HepG2 (cell line): ENCODE data around the gene THEM4. TPM values are rescaled to one million over a fixed set of nuclear protein-coding genes. Genes with fewer than 3 reads are reported as not detected.

Experiments
- ATAC-seq: fragments of 200-7000 bp; cut with Tn5 transposase; 3 replicates; pipeline ENCODE4 v1.9.1; 2020; ENCODE audit warnings: mild to moderate bottlenecking, moderate library complexity
- BruUV-seq: library from RNA; stranded (reverse); fragments of 400-500 nt; replicated peaks from 2 replicates; lab custom pipeline; 2021; lab: Mats Ljungman, UMichigan
- CTCF ChIA-PET: fragments of 300-600 bp; formaldehyde crosslinking; extraction: SDS; loops from one replicate; lab custom pipeline; 2021; ENCODE audit warnings: low total read pairs, inconsistent platforms, low intra/inter-chr PET ratio; lab: Yijun Ruan, JAX
- POLR2A ChIA-PET: fragments of 350-600 bp; sonication (Branson Sonifier 250); formaldehyde crosslinking; loops from one replicate; lab custom pipeline; 2020; ENCODE audit warnings: antibody characterized with exemption, inconsistent platforms; lab: Yijun Ruan, JAX
- DNase-seq: peaks from one replicate; pipeline ENCODE4 v3.0.0-alpha.2; 2015; ENCODE audit warnings: low spot score
- FAIRE-seq: peaks from 3 replicates; lab custom pipeline; 2011; peaks lifted over from hg19 to GRCh38; lab: Jason Lieb, UNC
- H2AFZ ChIP-seq: one replicate; pipeline ENCODE4 v1.6.1; 2011; ENCODE audit warnings: low read length, inconsistent platforms
- H3K27ac ChIP-seq: fragments of 300-600 bp; 3 replicates; pipeline ENCODE4 v1.8.0; 2011; ENCODE audit warnings: mixed run types, mild to moderate bottlenecking, mixed read lengths, low read length, inconsistent platforms; ENCODE audit not compliant: insufficient read depth; ENCODE audit errors: extremely low read length
- H3K27me3 ChIP-seq, 2 experiments: fragments of 200-600 bp in 1 of 2; 2 replicates in 1 of 2; 3 replicates in 1 of 2; pipeline versions ENCODE4 v1.6.0 to v1.8.0; 2011; ENCODE audit warnings: low read length in 2 of 2, mild to moderate bottlenecking in 2 of 2, moderate library complexity in 2 of 2, inconsistent platforms in 1 of 2; ENCODE audit not compliant: insufficient read depth in 2 of 2, control insufficient read depth in 1 of 2
- H3K36me3 ChIP-seq, 2 experiments: fragments of 200-600 bp in 1 of 2; replicated peaks in 1 of 2; 2 replicates in 1 of 2; 3 replicates in 1 of 2; pipeline versions ENCODE4 v1.5.1 to v1.8.0; 2011; ENCODE audit warnings: low read length in 2 of 2, inconsistent platforms in 1 of 2; ENCODE audit not compliant: insufficient read depth in 2 of 2, control insufficient read depth in 1 of 2
- H3K4me1 ChIP-seq: 2 replicates; pipeline ENCODE4 v1.5.1; 2012; ENCODE audit warnings: low read length, inconsistent platforms; ENCODE audit not compliant: insufficient read depth
- H3K4me2 ChIP-seq: 2 replicates; pipeline ENCODE4 v1.6.0; 2011; ENCODE audit warnings: low read depth, low read length, inconsistent platforms
- H3K4me3 ChIP-seq, 3 experiments: fragments of 200-600 bp in 1 of 3; sonication (generic), shearing (Covaris generic) in 1 of 3; replicated peaks in 1 of 3; 2 replicates each; pipeline ENCODE4 v1.5.1; 2011 to 2016; ENCODE audit warnings: low read length in 3 of 3, inconsistent platforms in 2 of 3, low read depth in 2 of 3, mild to moderate bottlenecking in 2 of 3, control low read depth in 1 of 3, mixed read lengths in 1 of 3; ENCODE audit not compliant: insufficient read depth in 1 of 3
- H3K79me2 ChIP-seq: one replicate; pipeline ENCODE4 v1.6.1; 2011; ENCODE audit warnings: low read length, inconsistent platforms; ENCODE audit not compliant: insufficient read depth
- H3K9ac ChIP-seq: 2 replicates; pipeline ENCODE4 v1.6.0; 2011; ENCODE audit warnings: mild to moderate bottlenecking, low read depth, low read length, inconsistent platforms; ENCODE audit not compliant: insufficient read depth
- H3K9me3 ChIP-seq: 2 replicates; pipeline ENCODE4 v1.5.1; 2012; ENCODE audit warnings: mild to moderate bottlenecking, low read length
- H4K20me1 ChIP-seq: 2 replicates; pipeline ENCODE4 v1.6.0; 2011; ENCODE audit warnings: inconsistent platforms, mild to moderate bottlenecking, low read length, moderate library complexity; ENCODE audit not compliant: insufficient read depth
- ERF ChIP-seq: IDR thresholded peaks from 2 replicates; pipeline ENCODE4 v1.6.1; 2018; ENCODE audit warnings: missing biosample characterization, missing genetic modification reagents
- FOXK2 ChIP-seq: fragments of 450-650 bp; IDR thresholded peaks from 2 replicates; pipeline ENCODE4 v1.6.1; 2016
- FOXM1 ChIP-seq: sonication (generic); formaldehyde crosslinking; IDR thresholded peaks from 2 replicates; pipeline ENCODE4 v1.5.0; 2020; ENCODE audit warnings: missing genetic modification reagents
- KLF13 ChIP-seq: sonication (generic); formaldehyde crosslinking; IDR thresholded peaks from 2 replicates; pipeline ENCODE4 v1.4.0; 2020; ENCODE audit warnings: mild to moderate bottlenecking, missing genetic modification reagents
- MAF1 ChIP-seq: sonication (generic); formaldehyde crosslinking; IDR thresholded peaks from 2 replicates; pipeline ENCODE4 v1.5.0; 2020; ENCODE audit warnings: missing genetic modification reagents, borderline replicate concordance
- NFKBIZ ChIP-seq: IDR thresholded peaks from 2 replicates; pipeline ENCODE4 v1.6.1; 2018; ENCODE audit warnings: missing genetic modification reagents, missing compliant biosample characterization
- NKX3-1 ChIP-seq: sonication (generic); formaldehyde crosslinking; IDR thresholded peaks from 2 replicates; pipeline ENCODE4 v1.5.0; 2020; ENCODE audit warnings: missing genetic modification reagents
- TBL1XR1 ChIP-seq: fragments of 150-350 bp; IDR thresholded peaks from 2 replicates; pipeline ENCODE4 v1.6.1; 2014; ENCODE audit warnings: borderline replicate concordance, low read length; ENCODE audit not compliant: partially characterized antibody
- ZNF263 ChIP-seq: sonication (generic); formaldehyde crosslinking; IDR thresholded peaks from 2 replicates; pipeline ENCODE4 v1.4.0; 2020; ENCODE audit warnings: missing genetic modification reagents
- ZNF629 ChIP-seq: sonication (generic); formaldehyde crosslinking; conservative IDR thresholded peaks from 2 replicates; pipeline ENCODE4 v1.5.0; 2020; ENCODE audit warnings: missing genetic modification reagents
- WGBS: methylation state at CpG from one replicate; pipeline ENCODE4 v1.1.6; 2017; ENCODE audit warnings: low lambda C conversion rate; 5-methylcytosine and 5-hydroxymethylcytosine counted together
- in situ Hi-C: cut with HindIII; loops from 2 replicates; pipeline ENCODE4 v1.10.0; 2017; ENCODE audit warnings: low pct_unique_long_range_greater_than_20kb; ENCODE audit not compliant: extremely low pct_ligation_motif_present
- intact Hi-C: fragments of 100-400 bp; cut with micrococcal nuclease; formaldehyde crosslinking; loops from one replicate; pipeline ENCODE4 v1.10.0; 2022; ENCODE audit not compliant: unreplicated experiment
- polyA plus RNA-seq, 8 experiments: library from polyadenylated mRNA; depleted of rRNA in 3 of 8; stranded (reverse) in 7 of 8; unstranded in 1 of 8; fragments of >200 nt; fragmentation: Illumina TruSeq in 4 of 8; extraction: Trizol in 4 of 8; gene quantifications; 2 replicates each; pipeline versions ENCODE4 v1.2.1 to v1.2.3, GENCODE V29; 2011 to 2016; ENCODE audit warnings: low read depth in 4 of 8, missing spikeins in 1 of 8, mixed read lengths in 1 of 8; ENCODE audit not compliant: insufficient read depth in 1 of 8
- total RNA-seq, 5 experiments: library from RNA; depleted of rRNA; stranded (reverse); fragments of >200 nt; fragmentation: Illumina TruSeq; extraction: Trizol; gene quantifications; 2 replicates each; pipeline ENCODE4 v1.2.3, GENCODE V29; 2016; ENCODE audit warnings: low read depth in 1 of 5
- TF ChIP-seq, protein P1 (sequence below): sonication (generic); formaldehyde crosslinking; IDR thresholded peaks from 2 replicates; pipeline ENCODE4 v1.4.0; 2020; ENCODE audit warnings: missing genetic modification reagents
- TF ChIP-seq, protein P2 (sequence below): sonication (generic); formaldehyde crosslinking; IDR thresholded peaks from 2 replicates; pipeline ENCODE4 v1.8.0; 2022; ENCODE audit warnings: missing genetic modification reagents, mild to moderate bottlenecking, borderline replicate concordance
- TF ChIP-seq, protein P3 (sequence below): IDR thresholded peaks from 2 replicates; pipeline ENCODE4 v1.6.1; 2016; ENCODE audit warnings: missing compliant biosample characterization, missing genetic modification reagents, borderline replicate concordance
- TF ChIP-seq, protein P4 (sequence below): sonication (generic); formaldehyde crosslinking; IDR thresholded peaks from 2 replicates; pipeline ENCODE4 v1.4.0; 2020; ENCODE audit warnings: missing genetic modification reagents
- TF ChIP-seq, protein P5 (sequence below): sonication (generic); formaldehyde crosslinking; IDR thresholded peaks from 2 replicates; pipeline ENCODE4 v1.9.0; 2022; ENCODE audit warnings: low read depth, missing genetic modification reagents
- TF ChIP-seq, protein P6 (sequence below): sonication (generic); formaldehyde crosslinking; IDR thresholded peaks from 2 replicates; pipeline ENCODE4 v1.4.0; 2020; ENCODE audit warnings: missing genetic modification reagents, borderline replicate concordance

The THEM4 gene
- total and polyA plus RNA-seq, 2 of the 13 experiments (the other 11 are each of a cell fraction or from before 2014, with no cell fraction given), result 10.9 to 13.9 TPM

DNA sequence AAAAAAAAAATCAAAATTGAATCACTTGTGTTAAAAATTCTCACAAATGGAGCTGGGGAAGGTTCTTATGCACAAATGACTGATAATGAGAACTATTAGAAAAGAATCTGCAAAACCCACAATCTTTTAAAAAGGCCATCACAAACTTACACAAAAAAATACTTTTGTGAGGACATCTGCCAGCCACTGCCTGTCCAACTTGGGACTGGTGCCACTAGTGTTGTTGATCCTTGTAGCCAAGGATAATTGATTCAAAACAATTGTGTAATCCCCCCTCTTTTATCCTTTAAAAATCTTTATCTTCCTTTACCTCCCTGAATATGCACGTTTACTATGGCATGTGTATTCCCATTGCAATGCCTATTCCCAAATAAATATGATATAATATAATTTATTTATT is 39.2 kb upstream of the THEM4 start:
- H3K36me3 ChIP-seq, result no peaks in the 10 kb centered on the region
- no peak overlapping the region for H3K4me3 ChIP-seq
- peaks cover 1% of the 10 kb centered on the region; the same call in 1 of the 2 replicates for H3K4me1 ChIP-seq
- no peak overlapping the region for H2AFZ ChIP-seq
- no peaks in the 10 kb centered on the region; a peak in 3 of 5 replicates for H3K27me3 ChIP-seq
- in situ Hi-C loops, result no loop called here
- H3K9ac ChIP-seq, result no peak overlapping the region
- BruUV-seq, result no TSS peak
- FAIRE-seq, result no peak
- no peaks in the 10 kb centered on the region for H3K9me3 ChIP-seq
- 3% methylated on average over 1 of the region's 1 CpG for WGBS
- H4K20me1 ChIP-seq, result no peaks in the 10 kb centered on the region
- ATAC-seq, result no peak
- intact Hi-C loops, result no loop called here
- DNase-seq, result no peak
- H3K4me2 ChIP-seq, result no peak overlapping the region
- CTCF ChIA-PET, result no interaction called here
- no peak overlapping the region for H3K27ac ChIP-seq
- no peaks in the 10 kb centered on the region for H3K79me2 ChIP-seq
- POLR2A ChIA-PET, result no interaction called here
- TF ChIP-seq FOXK2 (no peak), MAF1 (CRISPR knock-in tag) (no peak), NFKBIZ (CRISPR knock-in tag) (no peak), KLF13 (CRISPR knock-in tag) (no peak), ZNF629 (CRISPR knock-in tag) (no peak), NKX3-1 (CRISPR knock-in tag) (no peak), TBL1XR1 (no peak), FOXM1 (no peak), ERF (CRISPR knock-in tag) (no peak), ZNF263 (CRISPR knock-in tag) (no peak)
- TF ChIP-seq, protein P1, sequence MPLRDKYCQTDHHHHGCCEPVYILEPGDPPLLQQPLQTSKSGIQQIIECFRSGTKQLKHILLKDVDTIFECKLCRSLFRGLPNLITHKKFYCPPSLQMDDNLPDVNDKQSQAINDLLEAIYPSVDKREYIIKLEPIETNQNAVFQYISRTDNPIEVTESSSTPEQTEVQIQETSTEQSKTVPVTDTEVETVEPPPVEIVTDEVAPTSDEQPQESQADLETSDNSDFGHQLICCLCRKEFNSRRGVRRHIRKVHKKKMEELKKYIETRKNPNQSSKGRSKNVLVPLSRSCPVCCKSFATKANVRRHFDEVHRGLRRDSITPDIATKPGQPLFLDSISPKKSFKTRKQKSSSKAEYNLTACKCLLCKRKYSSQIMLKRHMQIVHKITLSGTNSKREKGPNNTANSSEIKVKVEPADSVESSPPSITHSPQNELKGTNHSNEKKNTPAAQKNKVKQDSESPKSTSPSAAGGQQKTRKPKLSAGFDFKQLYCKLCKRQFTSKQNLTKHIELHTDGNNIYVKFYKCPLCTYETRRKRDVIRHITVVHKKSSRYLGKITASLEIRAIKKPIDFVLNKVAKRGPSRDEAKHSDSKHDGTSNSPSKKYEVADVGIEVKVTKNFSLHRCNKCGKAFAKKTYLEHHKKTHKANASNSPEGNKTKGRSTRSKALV (CRISPR knock-in tag), result no peak
- TF ChIP-seq, protein P2, sequence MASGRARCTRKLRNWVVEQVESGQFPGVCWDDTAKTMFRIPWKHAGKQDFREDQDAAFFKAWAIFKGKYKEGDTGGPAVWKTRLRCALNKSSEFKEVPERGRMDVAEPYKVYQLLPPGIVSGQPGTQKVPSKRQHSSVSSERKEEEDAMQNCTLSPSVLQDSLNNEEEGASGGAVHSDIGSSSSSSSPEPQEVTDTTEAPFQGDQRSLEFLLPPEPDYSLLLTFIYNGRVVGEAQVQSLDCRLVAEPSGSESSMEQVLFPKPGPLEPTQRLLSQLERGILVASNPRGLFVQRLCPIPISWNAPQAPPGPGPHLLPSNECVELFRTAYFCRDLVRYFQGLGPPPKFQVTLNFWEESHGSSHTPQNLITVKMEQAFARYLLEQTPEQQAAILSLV (CRISPR knock-in tag), result no peak
- TF ChIP-seq, protein P3, sequence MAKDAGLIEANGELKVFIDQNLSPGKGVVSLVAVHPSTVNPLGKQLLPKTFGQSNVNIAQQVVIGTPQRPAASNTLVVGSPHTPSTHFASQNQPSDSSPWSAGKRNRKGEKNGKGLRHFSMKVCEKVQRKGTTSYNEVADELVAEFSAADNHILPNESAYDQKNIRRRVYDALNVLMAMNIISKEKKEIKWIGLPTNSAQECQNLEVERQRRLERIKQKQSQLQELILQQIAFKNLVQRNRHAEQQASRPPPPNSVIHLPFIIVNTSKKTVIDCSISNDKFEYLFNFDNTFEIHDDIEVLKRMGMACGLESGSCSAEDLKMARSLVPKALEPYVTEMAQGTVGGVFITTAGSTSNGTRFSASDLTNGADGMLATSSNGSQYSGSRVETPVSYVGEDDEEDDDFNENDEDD (CRISPR knock-in tag), result no peak
- TF ChIP-seq, protein P4, sequence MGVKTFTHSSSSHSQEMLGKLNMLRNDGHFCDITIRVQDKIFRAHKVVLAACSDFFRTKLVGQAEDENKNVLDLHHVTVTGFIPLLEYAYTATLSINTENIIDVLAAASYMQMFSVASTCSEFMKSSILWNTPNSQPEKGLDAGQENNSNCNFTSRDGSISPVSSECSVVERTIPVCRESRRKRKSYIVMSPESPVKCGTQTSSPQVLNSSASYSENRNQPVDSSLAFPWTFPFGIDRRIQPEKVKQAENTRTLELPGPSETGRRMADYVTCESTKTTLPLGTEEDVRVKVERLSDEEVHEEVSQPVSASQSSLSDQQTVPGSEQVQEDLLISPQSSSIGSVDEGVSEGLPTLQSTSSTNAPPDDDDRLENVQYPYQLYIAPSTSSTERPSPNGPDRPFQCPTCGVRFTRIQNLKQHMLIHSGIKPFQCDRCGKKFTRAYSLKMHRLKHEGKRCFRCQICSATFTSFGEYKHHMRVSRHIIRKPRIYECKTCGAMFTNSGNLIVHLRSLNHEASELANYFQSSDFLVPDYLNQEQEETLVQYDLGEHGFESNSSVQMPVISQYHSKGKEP (CRISPR knock-in tag), result no peak
- TF ChIP-seq, protein P5, sequence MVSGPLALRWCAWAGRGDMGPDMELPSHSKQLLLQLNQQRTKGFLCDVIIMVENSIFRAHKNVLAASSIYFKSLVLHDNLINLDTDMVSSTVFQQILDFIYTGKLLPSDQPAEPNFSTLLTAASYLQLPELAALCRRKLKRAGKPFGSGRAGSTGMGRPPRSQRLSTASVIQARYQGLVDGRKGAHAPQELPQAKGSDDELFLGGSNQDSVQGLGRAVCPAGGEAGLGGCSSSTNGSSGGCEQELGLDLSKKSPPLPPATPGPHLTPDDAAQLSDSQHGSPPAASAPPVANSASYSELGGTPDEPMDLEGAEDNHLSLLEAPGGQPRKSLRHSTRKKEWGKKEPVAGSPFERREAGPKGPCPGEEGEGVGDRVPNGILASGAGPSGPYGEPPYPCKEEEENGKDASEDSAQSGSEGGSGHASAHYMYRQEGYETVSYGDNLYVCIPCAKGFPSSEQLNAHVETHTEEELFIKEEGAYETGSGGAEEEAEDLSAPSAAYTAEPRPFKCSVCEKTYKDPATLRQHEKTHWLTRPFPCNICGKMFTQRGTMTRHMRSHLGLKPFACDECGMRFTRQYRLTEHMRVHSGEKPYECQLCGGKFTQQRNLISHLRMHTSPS (CRISPR knock-in tag), result no peak
- TF ChIP-seq, protein P6, sequence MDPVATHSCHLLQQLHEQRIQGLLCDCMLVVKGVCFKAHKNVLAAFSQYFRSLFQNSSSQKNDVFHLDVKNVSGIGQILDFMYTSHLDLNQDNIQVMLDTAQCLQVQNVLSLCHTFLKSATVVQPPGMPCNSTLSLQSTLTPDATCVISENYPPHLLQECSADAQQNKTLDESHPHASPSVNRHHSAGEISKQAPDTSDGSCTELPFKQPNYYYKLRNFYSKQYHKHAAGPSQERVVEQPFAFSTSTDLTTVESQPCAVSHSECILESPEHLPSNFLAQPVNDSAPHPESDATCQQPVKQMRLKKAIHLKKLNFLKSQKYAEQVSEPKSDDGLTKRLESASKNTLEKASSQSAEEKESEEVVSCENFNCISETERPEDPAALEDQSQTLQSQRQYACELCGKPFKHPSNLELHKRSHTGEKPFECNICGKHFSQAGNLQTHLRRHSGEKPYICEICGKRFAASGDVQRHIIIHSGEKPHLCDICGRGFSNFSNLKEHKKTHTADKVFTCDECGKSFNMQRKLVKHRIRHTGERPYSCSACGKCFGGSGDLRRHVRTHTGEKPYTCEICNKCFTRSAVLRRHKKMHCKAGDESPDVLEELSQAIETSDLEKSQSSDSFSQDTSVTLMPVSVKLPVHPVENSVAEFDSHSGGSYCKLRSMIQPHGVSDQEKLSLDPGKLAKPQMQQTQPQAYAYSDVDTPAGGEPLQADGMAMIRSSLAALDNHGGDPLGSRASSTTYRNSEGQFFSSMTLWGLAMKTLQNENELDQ (CRISPR knock-in tag), result no peak
